Measurements from ENCODE around the gene USH2A.
A peak's percentile ranks its signal among the peaks of the same experiment; 100 is the strongest.

USH2A gene

DNA sequence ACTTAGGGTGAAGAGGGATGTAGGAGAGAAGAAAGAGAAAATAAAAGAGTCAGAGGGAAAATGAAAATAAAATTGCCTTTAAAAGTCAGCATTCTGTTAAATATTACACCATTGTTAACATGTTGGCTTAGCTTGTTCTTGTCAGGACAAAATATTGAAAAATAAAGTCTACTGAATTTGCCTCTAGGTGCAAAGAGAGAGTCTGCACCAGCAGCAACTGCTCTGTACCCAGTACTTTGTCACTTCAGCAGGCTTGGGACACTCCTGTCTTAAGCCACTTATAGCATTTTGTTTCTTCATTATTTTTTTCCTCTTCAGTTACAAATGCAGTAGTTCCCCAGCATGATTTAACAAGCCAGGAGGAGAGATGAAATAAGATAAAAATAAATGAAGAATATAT lies 11.0 kb upstream of the USH2A start:
- H3K4me3 ChIP-seq (ENCODE audit: low read length): no peak overlapping the region
- DNase-seq (ENCODE audit: low read depth): no peak
- TF ChIP-seq CTCF (conservative IDR thresholded peaks at IDR 0.05; ENCODE audit: low read depth, low read length): no peak

GRCh38 chr1:216433175-216433574 lies 9.9 kb upstream of the USH2A start:
- no peak for TF ChIP-seq CTCF (conservative IDR thresholded peaks at IDR 0.05; ENCODE audit: low read depth, low read length)
- DNase-seq (ENCODE audit: low read depth): no peak

DNA sequence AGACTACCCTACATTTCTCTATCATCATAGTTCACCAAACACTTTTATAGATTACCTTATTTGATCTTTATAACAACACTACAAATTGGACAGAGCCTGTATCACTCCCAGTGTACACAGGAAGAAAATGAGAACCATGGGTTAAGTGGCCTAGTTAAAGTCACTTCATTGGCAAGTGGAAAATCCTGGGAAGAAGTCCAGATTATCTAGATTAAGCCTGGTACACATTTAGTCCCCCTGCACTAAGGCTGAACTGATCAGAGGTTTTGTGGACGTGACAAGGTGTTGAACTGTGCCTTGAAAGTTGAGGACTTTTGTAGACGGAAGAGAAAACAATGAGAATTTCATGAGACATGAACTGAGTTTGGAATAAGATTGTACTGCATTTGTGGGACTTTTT lies 7.5 kb upstream of the USH2A start:
- no peak overlapping the region for H3K4me3 ChIP-seq (ENCODE audit: low read length)
- no peak for TF ChIP-seq CTCF (conservative IDR thresholded peaks at IDR 0.05; ENCODE audit: low read depth, low read length)
- no peak for DNase-seq (ENCODE audit: low read depth)

More at GRCh38 chr1:216433175-216433574, 9.9 kb upstream of the USH2A start:
- H3K4me3 ChIP-seq (ENCODE audit: low read length): no peak overlapping the region

- no peak overlapping the region for H3K4me3 ChIP-seq (ENCODE audit: low read length)
- TF ChIP-seq CTCF (conservative IDR thresholded peaks at IDR 0.05; ENCODE audit: low read depth, low read length): no peak
- DNase-seq (ENCODE audit: low read depth): peak; percentile 84
Observed at GRCh38 chr1:216425577-216425976, 2.3 kb upstream of the USH2A start.

GRCh38 chr1:216420746-216421145 lies 2.5 kb downstream of the USH2A start:
- TF ChIP-seq CTCF (conservative IDR thresholded peaks at IDR 0.05; ENCODE audit: low read depth, low read length): no peak

GRCh38 chr1:216420263-216420662 lies 3.0 kb downstream of the USH2A start:
- TF ChIP-seq CTCF (conservative IDR thresholded peaks at IDR 0.05; ENCODE audit: low read depth, low read length): no peak
- no peak overlapping the region for H3K4me3 ChIP-seq (ENCODE audit: low read length)
- no peak for DNase-seq (ENCODE audit: low read depth)

More at GRCh38 chr1:216420746-216421145, 2.5 kb downstream of the USH2A start:
- peak; percentile 2 for DNase-seq (ENCODE audit: low read depth)
- no peak overlapping the region for H3K4me3 ChIP-seq (ENCODE audit: low read length)

DNA sequence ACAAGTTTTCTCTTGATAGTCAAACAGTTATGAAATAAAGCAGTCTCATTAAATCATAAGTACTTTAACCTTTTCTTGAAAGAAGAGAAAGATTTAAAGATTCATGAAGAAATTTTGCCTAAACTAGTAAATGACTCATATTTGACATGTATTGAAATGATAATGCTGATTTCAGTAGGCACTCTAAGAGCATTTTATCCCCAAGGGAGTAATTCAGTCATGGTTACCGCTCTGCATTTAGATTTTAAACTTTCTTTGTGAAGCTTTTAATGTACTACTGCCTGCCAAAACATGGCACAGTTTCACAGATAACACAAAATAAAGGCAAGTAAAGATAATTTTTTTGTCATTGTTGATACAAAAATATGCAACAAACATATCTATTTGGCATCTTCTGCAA lies 6.8 kb downstream of the USH2A start:
- TF ChIP-seq CTCF (conservative IDR thresholded peaks at IDR 0.05; ENCODE audit: low read depth, low read length): no peak
- DNase-seq (ENCODE audit: low read depth): no peak

More for the DNA sequence above, 6.8 kb downstream of the USH2A start:
- no peak overlapping the region for H3K4me3 ChIP-seq (ENCODE audit: low read length)
